ENCODE measurements around the gene ZNF629. TPM values are rescaled to one million over a fixed set of nuclear protein-coding genes. Genes with fewer than 3 reads are reported as not detected.

The ZNF629 gene
- total RNA-seq, 2 experiments from 2014 or later: 1.0 to 2.5 TPM

GRCh38 chr16:30756781-30757100 is 30.3 kb downstream of the ZNF629 start:
- H3K9me2 ChIP-seq (ENCODE audit: insufficient read depth, low read length): no peaks in the 10 kb centered on the region
- no peak for DNase-seq (ENCODE audit: low spot score)
- BruUV-seq (replicated peaks): TSS peak; percentile 37
- POLR2A ChIA-PET: no interaction called here
- H3K4me3 ChIP-seq (ENCODE audit: low read depth, low read length, poor library complexity, severe bottlenecking): no peak overlapping the region
- CTCF ChIA-PET (ENCODE audit: unreplicated experiment): no interaction called here
- H3K4me1 ChIP-seq (ENCODE audit: insufficient read depth, low read length, poor library complexity, severe bottlenecking): peaks cover 29% of the 10 kb centered on the region
- no peaks in the 10 kb centered on the region for H4K20me1 ChIP-seq (ENCODE audit: insufficient read depth, low read length)
- no peak overlapping the region for H3K27ac ChIP-seq (ENCODE audit: low read depth, low read length, poor library complexity, severe bottlenecking)
- no peak overlapping the region for H3K4me2 ChIP-seq (ENCODE audit: low read length)
- H3K79me2 ChIP-seq (ENCODE audit: insufficient read depth, low read depth, low read length): 0 out of 2 replicates have a peak, but pooled peaks cover 6% of the 10 kb centered on the region
- no peaks in the 10 kb centered on the region for H3K9me3 ChIP-seq (ENCODE audit: low read length)
- H3K36me3 ChIP-seq (ENCODE audit: insufficient read depth, low read length): peaks cover 66% of the 10 kb centered on the region
- H2AFZ ChIP-seq (ENCODE audit: low read length): no peak overlapping the region
- no peak for TF ChIP-seq EZH2phosphoT487 (IDR thresholded peaks at IDR 0.05; ENCODE audit: borderline replicate concordance, low read depth, low read length)
- TF ChIP-seq CTCF (conservative IDR thresholded peaks at IDR 0.05; ENCODE audit: low read length): no peak
- intact Hi-C loops (cut with micrococcal nuclease; ENCODE audit: unreplicated experiment): loop anchor here (10.0 kb wide), 1 partner anchor 1882 kb away; the partner anchor contains the start of gene ATP2A1

- Histone ChIP-seq H4K20me1 (ENCODE audit: insufficient read depth, low read length) (no peaks in the 10 kb centered on the region), H2AFZ (ENCODE audit: low read length) (no peak overlapping the region), H3K9me2 (ENCODE audit: insufficient read depth, low read length) (no peaks in the 10 kb centered on the region), H3K4me1 (ENCODE audit: insufficient read depth, low read length, poor library complexity, severe bottlenecking) (peaks cover 28% of the 10 kb centered on the region), H3K9me3 (ENCODE audit: low read length) (no peaks in the 10 kb centered on the region), H3K36me3 (ENCODE audit: insufficient read depth, low read length) (peaks cover 71% of the 10 kb centered on the region), H3K4me2 (ENCODE audit: low read length) (no peak overlapping the region), H3K4me3 (ENCODE audit: low read depth, low read length, poor library complexity, severe bottlenecking) (no peak overlapping the region), H3K27ac (ENCODE audit: low read depth, low read length, poor library complexity, severe bottlenecking) (no peak overlapping the region), H3K79me2 (ENCODE audit: insufficient read depth, low read depth, low read length) (0 out of 2 replicates have a peak, but pooled peaks cover 6% of the 10 kb centered on the region)
- CTCF ChIA-PET (ENCODE audit: unreplicated experiment): no interaction called here
- no peak for TF ChIP-seq EZH2phosphoT487 (IDR thresholded peaks at IDR 0.05; ENCODE audit: borderline replicate concordance, low read depth, low read length)
- no peak for TF ChIP-seq CTCF (conservative IDR thresholded peaks at IDR 0.05; ENCODE audit: low read length)
- intact Hi-C loops (cut with micrococcal nuclease; ENCODE audit: unreplicated experiment): loop anchor here (10.0 kb wide), 1 partner anchor 1881 kb away; the partner anchor contains the start of gene ATP2A1
- DNase-seq (ENCODE audit: low spot score): no peak
- no TSS peak for BruUV-seq (replicated peaks)
- POLR2A ChIA-PET: no interaction called here
These were observed 30.8 kb downstream of the ZNF629 start for GRCh38 chr16:30755955-30756780.

- Histone ChIP-seq H3K36me3 (ENCODE audit: insufficient read depth, low read length) (peaks cover 63% of the 10 kb centered on the region), H3K9me2 (ENCODE audit: insufficient read depth, low read length) (no peaks in the 10 kb centered on the region), H3K4me3 (ENCODE audit: low read depth, low read length, poor library complexity, severe bottlenecking) (no peak overlapping the region), H3K79me2 (ENCODE audit: insufficient read depth, low read depth, low read length) (peaks cover 13% of the 10 kb centered on the region), H2AFZ (ENCODE audit: low read length) (no peak overlapping the region), H4K20me1 (ENCODE audit: insufficient read depth, low read length) (0 out of 2 replicates have a peak, but pooled peaks cover 4% of the 10 kb centered on the region), H3K4me2 (ENCODE audit: low read length) (no peak overlapping the region), H3K27ac (ENCODE audit: low read depth, low read length, poor library complexity, severe bottlenecking) (no peak overlapping the region), H3K9me3 (ENCODE audit: low read length) (no peaks in the 10 kb centered on the region), H3K4me1 (ENCODE audit: insufficient read depth, low read length, poor library complexity, severe bottlenecking) (peaks cover 11% of the 10 kb centered on the region)
- no TSS peak for BruUV-seq (replicated peaks)
- POLR2A ChIA-PET: no interaction called here
- CTCF ChIA-PET (ENCODE audit: unreplicated experiment): no interaction called here
- TF ChIP-seq EZH2phosphoT487 (IDR thresholded peaks at IDR 0.05; ENCODE audit: borderline replicate concordance, low read depth, low read length): no peak
- TF ChIP-seq CTCF (conservative IDR thresholded peaks at IDR 0.05; ENCODE audit: low read length): no peak
- no peak for DNase-seq (ENCODE audit: low spot score)
- intact Hi-C loops (cut with micrococcal nuclease; ENCODE audit: unreplicated experiment): loop anchor here (10.0 kb wide), 1 partner anchor 1879 kb away; the partner anchor contains the start of gene ATP2A1
These were observed 33.4 kb downstream of the ZNF629 start for GRCh38 chr16:30753596-30753995.

Data from OCI-LY7 (cell line).